GM21526 (cell line): Measurements from ENCODE around the gene IZUMO1R.
A peak's percentile ranks its signal among the peaks of the same experiment; 100 is the strongest.
"Not testable (repeated sequence)": the region's sequence is repeated elsewhere in the genome, so short reads cannot be mapped to it uniquely, and the experiment has no call there.

Experiments used
- ATAC-seq: cut with Tn5 transposase; IDR thresholded peaks from one replicate; pipeline ENCODE4 v1.9.1; 2021; ENCODE audit warnings: moderate library complexity; ENCODE audit not compliant: unreplicated experiment, low FRiP score

The IZUMO1R gene

GRCh38 chr11:94303966-94304958, at the start of gene IZUMO1R:
IZUMO1R (plus strand) TSS chr11:94304580; CDS start chr11:94305637, 1,057 bp downstream.
- ATAC-seq, result no peak

GRCh38 chr11:94271885-94272372, 32.5 kb upstream of the IZUMO1R start:
- ATAC-seq, result peak; percentile 87

GRCh38 chr11:94272738-94273313, 31.6 kb upstream of the IZUMO1R start:
- ATAC-seq, result peak; percentile 53

- no peak for ATAC-seq
These were observed 28.4 kb upstream of the IZUMO1R start for GRCh38 chr11:94275961-94276360.

- no peak for ATAC-seq
These were observed 27.4 kb upstream of the IZUMO1R start for GRCh38 chr11:94276943-94277342.

- ATAC-seq, result not testable (repeated sequence)
These were observed 26.2 kb upstream of the IZUMO1R start for GRCh38 chr11:94278207-94278606.

- no peak for ATAC-seq
These were observed 24.4 kb upstream of the IZUMO1R start for GRCh38 chr11:94279996-94280395.

GRCh38 chr11:94281324-94281723, 23.1 kb upstream of the IZUMO1R start:
- ATAC-seq, result no peak

- no peak for ATAC-seq
These were observed 20.7 kb upstream of the IZUMO1R start for GRCh38 chr11:94283678-94284077.

- no peak for ATAC-seq
These were observed 8.8 kb upstream of the IZUMO1R start for GRCh38 chr11:94295534-94295933.

- ATAC-seq, result no peak
These were observed 6.3 kb upstream of the IZUMO1R start for GRCh38 chr11:94297985-94298576.

GRCh38 chr11:94302776-94303175, 1.6 kb upstream of the IZUMO1R start:
- ATAC-seq, result no peak

GRCh38 chr11:94305146-94305545, 766 bp downstream of the IZUMO1R start:
- no peak for ATAC-seq

GRCh38 chr11:94307101-94307791, 2.9 kb downstream of the IZUMO1R start:
- ATAC-seq, result no peak

- ATAC-seq, result no peak
These were observed 3.6 kb downstream of the IZUMO1R start for GRCh38 chr11:94308024-94308423.

- ATAC-seq, result no peak
These were observed 5.4 kb downstream of the IZUMO1R start for GRCh38 chr11:94309757-94310156.

GRCh38 chr11:94310191-94310875, 6.0 kb downstream of the IZUMO1R start:
- ATAC-seq, result no peak

- ATAC-seq, result no peak
These were observed 8.0 kb downstream of the IZUMO1R start for GRCh38 chr11:94312339-94312738.

GRCh38 chr11:94314064-94314463, 9.7 kb downstream of the IZUMO1R start:
- no peak for ATAC-seq

- ATAC-seq, result no peak
These were observed 11.3 kb downstream of the IZUMO1R start for GRCh38 chr11:94315664-94316063.
